MM.1S (cell line): ENCODE measurements around the gene P3H2.
"Not testable (repeated sequence)": the region's sequence is repeated elsewhere in the genome, so short reads cannot be mapped to it uniquely, and the experiment has no call there.

ENCODE experiments used
- CTCF ChIP-seq: fragments of 300-600 bp; sonication (generic); IDR thresholded peaks from 2 replicates; pipeline ENCODE4 v1.5.1; 2016; ENCODE audit warnings: antibody characterized with exemption, low read length, mixed read lengths
- EZH2 ChIP-seq: fragments of 300-600 bp; sonication (generic); optimal IDR thresholded peaks from 2 replicates; pipeline ENCODE3; 2017; ENCODE audit warnings: low read depth, mild to moderate bottlenecking, antibody characterized with exemption, low read length, mixed read lengths
- EZH2phosphoT487 ChIP-seq: fragments of 300-600 bp; sonication (generic); IDR thresholded peaks from 2 replicates; pipeline ENCODE4 v1.6.1; 2018; ENCODE audit warnings: antibody characterized with exemption, low read length

DNA sequence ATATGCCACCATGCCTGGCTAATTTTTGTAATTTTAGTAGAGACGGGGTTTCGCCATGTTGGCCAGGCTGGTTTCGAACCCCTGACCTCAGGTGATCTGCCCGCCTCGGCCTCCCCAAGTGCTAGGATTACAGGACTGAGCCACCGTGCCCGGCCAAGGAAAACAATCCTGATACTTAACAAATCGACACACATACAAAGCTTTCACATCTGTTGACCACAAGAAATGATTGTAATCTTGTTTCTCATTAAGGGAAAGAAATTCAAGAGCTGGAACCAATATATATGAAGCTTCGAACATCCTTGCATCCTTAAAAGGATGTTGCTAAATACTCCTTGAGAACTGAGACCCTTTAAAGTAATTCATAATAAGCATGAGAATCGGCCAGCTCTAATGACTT lies 159.6 kb downstream of the P3H2 start:
- TF ChIP-seq CTCF, EZH2phosphoT487, EZH2: not testable (repeated sequence)
